Measurements from ENCODE around the gene NKIRAS1. TPM values are rescaled to one million over a fixed set of nuclear protein-coding genes. Genes with fewer than 3 reads are reported as not detected.

The NKIRAS1 gene
- polyA plus RNA-seq, 1 experiment = 5.1 TPM

DNA sequence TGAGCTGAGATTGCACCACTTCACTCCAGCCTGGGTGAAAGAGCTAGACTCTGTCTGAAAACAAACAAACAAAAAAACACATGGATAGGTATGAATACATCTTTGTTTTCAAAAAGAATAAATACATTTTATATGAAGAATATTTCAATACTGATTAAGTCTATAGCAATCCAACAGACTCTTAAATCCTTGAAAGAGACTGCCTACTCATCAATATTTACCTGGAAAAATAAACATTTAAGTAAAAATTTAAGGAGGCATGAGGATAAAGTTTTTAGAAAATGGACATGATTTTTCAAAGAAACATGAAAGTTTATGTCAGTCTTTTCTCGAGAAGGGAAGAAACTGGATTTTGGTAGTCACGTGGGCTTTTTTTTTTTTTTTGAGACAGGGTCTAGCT lies 5.4 kb downstream of the NKIRAS1 start:
- Histone ChIP-seq H3K36me3 (ENCODE audit: control insufficient read depth, insufficient read depth, low read length) (peaks cover 4% of the 10 kb centered on the region), H3K27me3 (ENCODE audit: control insufficient read depth, insufficient read depth, low read length) (no peaks in the 10 kb centered on the region), H3K4me3 (ENCODE audit: low read depth, low read length) (no peak overlapping the region)
- DNase-seq (ENCODE audit: low read depth) = no peak
- CTCF ChIA-PET = no interaction called here
- POLR2A ChIA-PET = no interaction called here
- TF ChIP-seq, protein P1, sequence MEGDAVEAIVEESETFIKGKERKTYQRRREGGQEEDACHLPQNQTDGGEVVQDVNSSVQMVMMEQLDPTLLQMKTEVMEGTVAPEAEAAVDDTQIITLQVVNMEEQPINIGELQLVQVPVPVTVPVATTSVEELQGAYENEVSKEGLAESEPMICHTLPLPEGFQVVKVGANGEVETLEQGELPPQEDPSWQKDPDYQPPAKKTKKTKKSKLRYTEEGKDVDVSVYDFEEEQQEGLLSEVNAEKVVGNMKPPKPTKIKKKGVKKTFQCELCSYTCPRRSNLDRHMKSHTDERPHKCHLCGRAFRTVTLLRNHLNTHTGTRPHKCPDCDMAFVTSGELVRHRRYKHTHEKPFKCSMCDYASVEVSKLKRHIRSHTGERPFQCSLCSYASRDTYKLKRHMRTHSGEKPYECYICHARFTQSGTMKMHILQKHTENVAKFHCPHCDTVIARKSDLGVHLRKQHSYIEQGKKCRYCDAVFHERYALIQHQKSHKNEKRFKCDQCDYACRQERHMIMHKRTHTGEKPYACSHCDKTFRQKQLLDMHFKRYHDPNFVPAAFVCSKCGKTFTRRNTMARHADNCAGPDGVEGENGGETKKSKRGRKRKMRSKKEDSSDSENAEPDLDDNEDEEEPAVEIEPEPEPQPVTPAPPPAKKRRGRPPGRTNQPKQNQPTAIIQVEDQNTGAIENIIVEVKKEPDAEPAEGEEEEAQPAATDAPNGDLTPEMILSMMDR (IDR thresholded peaks at IDR 0.05; ENCODE audit: insufficient read depth, low read depth, low read length) = no peak

DNA sequence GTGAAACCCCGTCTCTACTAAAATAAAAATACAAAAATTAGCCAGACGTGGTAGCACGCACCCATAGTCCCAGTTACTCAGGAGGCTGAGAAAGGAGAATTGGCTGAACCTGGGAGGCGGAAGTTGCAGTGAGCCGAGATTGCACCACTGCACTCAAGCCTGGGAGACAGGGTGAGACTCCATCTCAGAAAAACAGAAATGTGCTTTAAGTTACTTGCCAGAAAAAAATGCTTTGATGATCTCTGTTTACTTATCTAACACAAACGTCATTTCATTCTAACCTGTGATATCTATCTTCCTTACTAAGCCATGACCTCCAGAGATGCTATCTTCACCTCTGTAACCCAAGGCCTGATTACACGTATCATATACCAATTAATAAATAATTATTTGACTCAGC lies 7.4 kb downstream of the NKIRAS1 start:
- no peak for DNase-seq (ENCODE audit: low read depth)
- TF ChIP-seq, protein P1 (IDR thresholded peaks at IDR 0.05; ENCODE audit: insufficient read depth, low read depth, low read length) = no peak
- POLR2A ChIA-PET = interaction anchor here (0.6 kb wide), 1 partner anchor 585 kb away, joined by 3 read pairs; no protein-coding TSS in a partner anchor
- Histone ChIP-seq H3K36me3 (ENCODE audit: control insufficient read depth, insufficient read depth, low read length) (peaks cover 4% of the 10 kb centered on the region), H3K4me3 (ENCODE audit: low read depth, low read length) (no peak overlapping the region), H3K27me3 (ENCODE audit: control insufficient read depth, insufficient read depth, low read length) (no peaks in the 10 kb centered on the region)
- CTCF ChIA-PET = no interaction called here

DNA sequence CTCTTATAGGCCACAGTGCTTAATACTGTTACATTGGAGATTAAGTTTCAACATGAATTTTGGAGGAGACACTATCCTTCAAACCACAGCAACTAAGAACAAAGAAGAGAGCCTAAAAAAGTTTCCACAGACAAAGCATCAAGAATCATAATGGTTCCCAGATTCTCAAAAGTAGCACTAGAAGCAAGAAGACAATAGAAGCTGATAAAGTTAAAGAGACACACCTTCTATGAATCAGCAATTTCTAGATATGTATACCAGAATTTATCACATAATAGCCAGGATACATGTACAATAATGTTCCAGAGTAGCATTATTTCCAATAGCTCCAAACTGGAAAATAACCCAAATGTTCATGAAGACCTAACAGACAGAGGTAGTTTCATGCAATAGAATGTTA lies 12.2 kb downstream of the NKIRAS1 start:
- no peak for DNase-seq (ENCODE audit: low read depth)
- Histone ChIP-seq H3K4me3 (ENCODE audit: low read depth, low read length) (no peak overlapping the region), H3K27me3 (ENCODE audit: control insufficient read depth, insufficient read depth, low read length) (no peaks in the 10 kb centered on the region), H3K36me3 (ENCODE audit: control insufficient read depth, insufficient read depth, low read length) (peaks cover 2% of the 10 kb centered on the region)
- TF ChIP-seq, protein P1 (IDR thresholded peaks at IDR 0.05; ENCODE audit: insufficient read depth, low read depth, low read length) = no peak
- CTCF ChIA-PET = no interaction called here
- POLR2A ChIA-PET = no interaction called here

DNA sequence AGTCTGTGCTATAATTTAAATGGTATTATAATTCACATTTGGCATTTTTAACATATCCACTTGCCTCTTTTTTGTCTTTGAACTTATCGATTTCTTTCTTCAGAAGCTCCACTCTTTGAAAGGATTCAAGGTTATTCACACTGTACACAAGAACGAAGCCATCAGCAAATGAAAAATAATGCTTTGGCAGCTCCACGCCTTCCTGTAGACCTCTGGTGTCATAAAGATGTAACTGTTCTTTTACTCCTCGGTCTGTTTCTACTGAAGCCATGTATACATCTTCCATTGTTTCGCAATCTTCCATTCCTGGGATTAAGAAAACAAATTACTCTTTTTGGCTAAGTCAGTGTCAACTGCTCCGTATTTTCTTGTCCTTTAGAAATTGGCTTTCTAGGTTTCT lies 16.0 kb downstream of the NKIRAS1 start:
- Histone ChIP-seq H3K4me3 (ENCODE audit: low read depth, low read length) (no peak overlapping the region), H3K36me3 (ENCODE audit: control insufficient read depth, insufficient read depth, low read length) (peaks cover 2% of the 10 kb centered on the region; the same call in 1 of the 2 replicates), H3K27me3 (ENCODE audit: control insufficient read depth, insufficient read depth, low read length) (no peaks in the 10 kb centered on the region)
- CTCF ChIA-PET = interaction anchor here (0.7 to 1.4 kb wide), 3 partner anchors 11 to 16 kb away, joined by 3 to 4 read pairs (median 4); partner anchors contain the start of genes NKIRAS1 and RPL15
- POLR2A ChIA-PET = no interaction called here
- TF ChIP-seq, protein P1 (IDR thresholded peaks at IDR 0.05; ENCODE audit: insufficient read depth, low read depth, low read length) = no peak
- DNase-seq (ENCODE audit: low read depth) = no peak

DNA sequence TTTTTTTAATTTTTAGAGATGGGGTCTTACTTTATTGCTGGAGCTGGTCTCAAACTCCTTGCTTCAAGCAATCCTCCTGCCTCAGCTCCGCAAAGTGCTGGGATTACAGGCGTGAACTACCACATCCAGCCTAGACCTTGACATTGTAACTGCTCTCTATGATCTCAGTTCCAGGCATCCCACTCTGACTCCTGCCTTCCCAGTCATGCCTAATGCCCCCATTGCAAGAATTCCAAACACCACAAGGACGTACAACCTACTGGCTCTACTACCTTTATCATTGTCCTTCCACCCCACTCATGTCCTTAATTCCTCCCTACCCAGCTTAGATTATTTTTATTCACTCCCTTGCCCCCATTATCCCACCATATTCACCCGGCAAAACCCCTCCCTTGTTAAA lies 21.6 kb downstream of the NKIRAS1 start:
- CTCF ChIA-PET = interaction anchor here (0.6 to 0.9 kb wide), 2 partner anchors 12 to 86 kb away, joined by 3 to 4 read pairs; no protein-coding TSS in a partner anchor
- Histone ChIP-seq H3K36me3 (ENCODE audit: control insufficient read depth, insufficient read depth, low read length) (peaks cover 5% of the 10 kb centered on the region; the same call in 1 of the 2 replicates), H3K27me3 (ENCODE audit: control insufficient read depth, insufficient read depth, low read length) (no peaks in the 10 kb centered on the region), H3K4me3 (ENCODE audit: low read depth, low read length) (no peak overlapping the region)
- TF ChIP-seq, protein P1 (IDR thresholded peaks at IDR 0.05; ENCODE audit: insufficient read depth, low read depth, low read length) = no peak
- POLR2A ChIA-PET = no interaction called here
- no peak for DNase-seq (ENCODE audit: low read depth)
